ENCODE results near the gene STRN4. TPM values are rescaled to one million over a fixed set of nuclear protein-coding genes. Genes with fewer than 3 reads are reported as not detected.

STRN4 gene
- total RNA-seq, 4 donors from 2014 or later, result 54.1 to 73.4 (median 67.7) TPM

DNA sequence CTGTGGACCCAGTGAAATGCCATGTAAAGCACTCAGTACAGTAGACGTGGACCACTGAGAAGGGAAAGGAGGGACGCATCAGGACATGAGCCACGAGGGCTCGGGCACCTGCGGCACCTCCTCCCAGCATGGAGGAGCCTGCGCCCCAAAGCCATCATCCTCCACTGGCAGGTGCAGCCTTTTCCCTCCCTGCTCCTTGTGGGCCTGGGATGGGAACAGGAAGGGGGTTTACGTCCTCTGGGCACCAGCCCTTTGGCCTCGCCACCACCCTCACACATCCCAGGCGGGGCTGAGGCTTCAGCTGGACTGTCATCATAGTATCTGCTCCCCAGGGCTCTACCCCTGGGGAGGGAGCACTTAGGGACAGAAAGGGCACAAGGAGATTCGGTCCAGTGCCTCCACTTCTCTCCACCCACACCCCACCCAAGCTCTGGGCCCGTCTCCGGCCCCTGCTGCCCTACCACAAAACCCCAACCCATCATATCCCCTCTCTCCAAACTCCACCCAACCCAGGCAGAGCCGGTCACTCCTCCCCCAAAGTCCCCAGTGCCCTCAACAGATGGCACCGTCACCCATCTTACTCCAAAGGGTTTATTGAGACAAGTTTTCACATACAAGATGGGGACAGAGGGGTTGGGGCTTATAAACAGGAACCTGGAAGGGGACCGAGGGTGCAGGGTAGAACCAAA lies 27.2 kb downstream of the STRN4 start:
- Histone ChIP-seq H3K4me3 (replicated peaks in 1 of 3) (no peak overlapping the region), H3K4me1 (peaks cover 20 to 22% of the 10 kb centered on the region in 2 donors), H3K27me3 (no peaks in the 10 kb centered on the region), H3K36me3 (peaks cover 29 to 38% of the 10 kb centered on the region in 2 donors), H3K27ac (no peak overlapping the region), H3K9me3 (no peaks in the 10 kb centered on the region)
- intact Hi-C loops (cut with DNase I), result no loop called here
- 88 to 90% methylated on average over 8 to 13 of the region's 15 CpGs for WGBS, 2 donors
- TF ChIP-seq POLR2A (IDR thresholded peaks at IDR 0.05) (no peak), CTCF (IDR thresholded peaks at IDR 0.05) (no peak)
- DNase-seq, result no peak

GRCh38 chr19:46718157-46718933 lies 27.9 kb downstream of the STRN4 start:
- no peaks in the 10 kb centered on the region for H3K27me3 ChIP-seq
- H3K4me3 ChIP-seq (replicated peaks in 1 of 3), result no peak overlapping the region
- WGBS, 2 donors, result 77 to 81% methylated on average over 10 to 14 of the region's 17 CpGs
- H3K27ac ChIP-seq, result peak overlapping the region in 2 of 3 donors; percentile 96 to 98
- no peak for TF ChIP-seq CTCF (IDR thresholded peaks at IDR 0.05)
- no peak for TF ChIP-seq POLR2A (IDR thresholded peaks at IDR 0.05)
- intact Hi-C loops (cut with DNase I), result no loop called here
- H3K4me1 ChIP-seq, result peaks cover 23 to 27% of the 10 kb centered on the region in 2 donors
- no peaks in the 10 kb centered on the region for H3K9me3 ChIP-seq
- DNase-seq, result peak in 1 of 2 donors; percentile 28
- peaks cover 29 to 30% of the 10 kb centered on the region in 2 donors for H3K36me3 ChIP-seq

DNA sequence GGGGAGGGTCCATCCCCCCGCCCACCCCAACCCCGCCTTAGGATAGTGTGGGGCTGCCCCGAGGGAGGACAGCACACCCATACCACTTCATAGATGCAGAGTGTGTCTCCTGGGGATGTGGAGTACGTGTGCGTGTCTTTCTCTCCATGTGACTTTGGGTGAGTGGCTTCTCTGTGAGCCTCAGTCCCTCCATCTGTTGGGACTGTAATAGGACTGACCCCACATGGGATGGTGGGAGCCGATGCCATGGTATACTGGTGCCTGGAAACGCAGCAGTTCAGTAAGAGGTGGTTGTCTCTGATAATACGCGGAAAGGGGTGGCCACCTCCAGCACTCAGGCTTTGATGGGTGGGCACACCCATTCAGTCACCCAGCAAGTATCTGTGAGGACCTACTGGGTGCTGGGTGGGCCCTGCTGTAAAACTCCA lies 28.5 kb downstream of the STRN4 start:
- H3K27me3 ChIP-seq, result no peaks in the 10 kb centered on the region
- intact Hi-C loops (cut with DNase I), result no loop called here
- no peak for DNase-seq
- no peaks in the 10 kb centered on the region for H3K9me3 ChIP-seq
- 27 to 31% methylated on average over 9 of the region's 9 CpGs for WGBS, 2 donors
- H3K36me3 ChIP-seq, result peaks cover 24 to 25% of the 10 kb centered on the region in 2 donors
- peak overlapping the region; percentile 39 to 94 (median 81) for H3K4me3 ChIP-seq (replicated peaks in 1 of 3)
- peaks cover 23 to 28% of the 10 kb centered on the region in 2 donors for H3K4me1 ChIP-seq
- TF ChIP-seq POLR2A (IDR thresholded peaks at IDR 0.05) (no peak), CTCF (IDR thresholded peaks at IDR 0.05) (no peak)
- peak overlapping the region; percentile 77 to 98 (median 96) for H3K27ac ChIP-seq

DNA sequence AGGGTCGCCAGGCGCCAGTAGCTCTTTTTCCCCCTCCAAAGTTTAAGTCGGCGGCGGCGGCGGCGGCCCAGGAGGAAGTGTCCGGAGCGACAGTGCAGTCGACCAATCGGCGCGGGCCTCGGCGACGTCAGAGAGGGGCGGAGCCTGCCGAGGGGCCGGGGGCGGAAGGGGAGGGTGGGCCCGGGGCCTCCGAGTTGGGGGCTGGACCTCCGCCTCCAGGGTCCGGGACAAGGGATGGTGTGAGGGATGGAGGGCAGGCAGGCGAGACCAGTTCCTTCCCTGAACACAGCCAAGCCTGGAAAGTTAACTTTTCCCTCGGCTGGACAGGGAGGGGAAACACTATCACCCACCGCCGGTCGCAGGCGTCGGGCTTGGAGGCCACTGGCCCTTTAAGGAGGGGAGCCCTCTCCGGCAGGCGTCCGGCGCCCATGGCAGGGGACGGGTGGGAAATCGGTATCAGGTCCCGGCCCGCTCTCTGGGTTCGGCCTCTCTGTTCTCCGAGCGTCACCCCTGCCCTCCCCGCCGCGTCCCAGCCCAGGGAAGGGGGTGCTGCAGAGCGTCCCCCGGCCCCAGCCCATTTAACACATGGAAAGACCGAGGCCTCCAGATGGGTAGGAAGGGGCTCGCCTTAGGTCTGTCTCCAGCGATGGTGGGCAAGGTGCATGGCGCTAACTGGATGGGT lies 29.1 kb downstream of the STRN4 start, which contains the start of gene PRKD2:
PRKD2 (minus strand) TSS at position 81 of the 682 bp plus-strand sequence. CDS start 744 bp downstream, outside the sequence.
- DNase-seq, result peak; percentile 87 to 90
- intact Hi-C loops (cut with DNase I), result no loop called here
- no peak for TF ChIP-seq CTCF (IDR thresholded peaks at IDR 0.05)
- peak in 1 of 2 donors; percentile 48 for TF ChIP-seq POLR2A (IDR thresholded peaks at IDR 0.05)
- Histone ChIP-seq H3K4me1 (peaks cover 23 to 28% of the 10 kb centered on the region in 2 donors), H3K27me3 (no peaks in the 10 kb centered on the region), H3K4me3 (replicated peaks in 1 of 3) (peak within 1 kb of the TSS; percentile 59 to 94 (median 81)), H3K9me3 (no peaks in the 10 kb centered on the region), H3K27ac (peak within 1 kb of the TSS; percentile 77 to 98 (median 96)), H3K36me3 (peaks cover 19% of the 10 kb centered on the region in 2 donors)
- 3% methylated on average over 34 to 35 of the region's 52 CpGs for WGBS, 2 donors
